Liver (tissue), 3 donors: ENCODE data around the gene USP25.

Experiments
- EGR1 ChIP-seq, 2 donors: IDR thresholded peaks; 2 replicates each; pipeline ENCODE4 v1.6.1; 2016 to 2018; ENCODE audit warnings: antibody characterized with exemption in 2 of 2, low read depth in 2 of 2
- TF ChIP-seq, protein P1 (sequence below): fragments of 150-350 bp; IDR thresholded peaks from 2 replicates; pipeline ENCODE4 v1.5.1; 2017; ENCODE audit warnings: improper control_type of control experiment, low read depth, low read length; ENCODE audit not compliant: missing input control
- TF ChIP-seq, protein P2 (sequence below): IDR thresholded peaks from 2 replicates; pipeline ENCODE4 v1.6.1; 2016; ENCODE audit warnings: antibody characterized with exemption
- donor health status: healthy.
- donor health status: healthy.

DNA sequence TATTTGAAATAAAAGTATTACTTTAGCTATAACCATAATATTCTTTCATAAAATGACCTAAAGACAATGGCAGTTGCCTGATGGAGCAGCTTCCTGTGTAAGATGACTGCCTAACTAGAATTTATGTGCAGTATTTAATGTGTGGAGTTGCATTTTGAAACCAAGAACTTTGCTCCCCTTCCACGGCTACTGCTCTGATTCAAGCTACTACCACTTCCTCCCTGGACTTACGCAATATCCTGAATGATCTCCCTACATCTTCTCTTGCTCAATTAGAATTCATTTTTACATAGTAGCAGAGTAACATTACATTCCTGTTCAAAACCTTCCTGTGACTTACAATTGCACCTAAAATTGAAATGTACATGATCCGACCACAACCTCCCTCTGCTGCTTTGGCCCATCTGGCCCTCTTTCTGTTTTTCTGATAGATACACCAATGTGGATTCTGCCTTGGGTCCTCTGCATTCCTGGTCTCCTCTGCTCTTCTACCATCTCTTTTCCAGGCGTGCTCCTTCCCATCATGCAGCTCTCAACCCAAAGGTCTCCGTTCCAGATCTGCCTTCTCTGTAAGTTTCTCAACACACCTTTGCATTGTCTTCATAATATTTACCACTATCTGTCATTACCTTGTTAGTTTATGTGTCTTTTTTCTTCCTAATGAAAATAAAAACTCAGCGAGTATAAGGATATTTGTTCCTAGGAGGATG, 47.4 kb upstream of the USP25 start:
- TF ChIP-seq, protein P1, sequence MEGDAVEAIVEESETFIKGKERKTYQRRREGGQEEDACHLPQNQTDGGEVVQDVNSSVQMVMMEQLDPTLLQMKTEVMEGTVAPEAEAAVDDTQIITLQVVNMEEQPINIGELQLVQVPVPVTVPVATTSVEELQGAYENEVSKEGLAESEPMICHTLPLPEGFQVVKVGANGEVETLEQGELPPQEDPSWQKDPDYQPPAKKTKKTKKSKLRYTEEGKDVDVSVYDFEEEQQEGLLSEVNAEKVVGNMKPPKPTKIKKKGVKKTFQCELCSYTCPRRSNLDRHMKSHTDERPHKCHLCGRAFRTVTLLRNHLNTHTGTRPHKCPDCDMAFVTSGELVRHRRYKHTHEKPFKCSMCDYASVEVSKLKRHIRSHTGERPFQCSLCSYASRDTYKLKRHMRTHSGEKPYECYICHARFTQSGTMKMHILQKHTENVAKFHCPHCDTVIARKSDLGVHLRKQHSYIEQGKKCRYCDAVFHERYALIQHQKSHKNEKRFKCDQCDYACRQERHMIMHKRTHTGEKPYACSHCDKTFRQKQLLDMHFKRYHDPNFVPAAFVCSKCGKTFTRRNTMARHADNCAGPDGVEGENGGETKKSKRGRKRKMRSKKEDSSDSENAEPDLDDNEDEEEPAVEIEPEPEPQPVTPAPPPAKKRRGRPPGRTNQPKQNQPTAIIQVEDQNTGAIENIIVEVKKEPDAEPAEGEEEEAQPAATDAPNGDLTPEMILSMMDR: no peak
- no peak for TF ChIP-seq EGR1 (IDR thresholded peaks at IDR 0.05; ENCODE audit: low read depth in 2 of 2)
- TF ChIP-seq, protein P2, sequence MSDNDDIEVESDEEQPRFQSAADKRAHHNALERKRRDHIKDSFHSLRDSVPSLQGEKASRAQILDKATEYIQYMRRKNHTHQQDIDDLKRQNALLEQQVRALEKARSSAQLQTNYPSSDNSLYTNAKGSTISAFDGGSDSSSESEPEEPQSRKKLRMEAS: no peak
